ENCODE measurements around the gene FGR.

The FGR gene

GRCh38 chr1:27671964-27672749, 37.2 kb upstream of the FGR start, which contains the start of gene IFI6:
Gene IFI6, minus strand, starts transcription at chr1:27672192. Its CDS starts 2,878 bp downstream, at chr1:27669314.
- TF ChIP-seq ZFX (IDR thresholded peaks at IDR 0.05) (no peak), CTCF (conservative IDR thresholded peaks at IDR 0.05) (peak; percentile 52)
- peak within 1 kb of the TSS; percentile 48 for H3K27ac ChIP-seq

GRCh38 chr1:27669876-27670275, 34.9 kb upstream of the FGR start:
- H3K27ac ChIP-seq = no peak overlapping the region

GRCh38 chr1:27668808-27669723, 34.1 kb upstream of the FGR start:
- H3K27ac ChIP-seq = no peak overlapping the region
- TF ChIP-seq ZFX (IDR thresholded peaks at IDR 0.05) (no peak), CTCF (conservative IDR thresholded peaks at IDR 0.05) (peak; percentile 96)

More at GRCh38 chr1:27669876-27670275, 34.9 kb upstream of the FGR start:
- TF ChIP-seq CTCF (conservative IDR thresholded peaks at IDR 0.05) (no peak), ZFX (IDR thresholded peaks at IDR 0.05) (no peak)

GRCh38 chr1:27668121-27668807, 33.3 kb upstream of the FGR start:
- TF ChIP-seq ZFX (IDR thresholded peaks at IDR 0.05) (no peak), CTCF (conservative IDR thresholded peaks at IDR 0.05) (no peak)
- H3K27ac ChIP-seq = no peak overlapping the region

GRCh38 chr1:27666791-27667254, 31.8 kb upstream of the FGR start:
- H3K27ac ChIP-seq = no peak overlapping the region
- no peak for TF ChIP-seq CTCF (conservative IDR thresholded peaks at IDR 0.05)
- no peak for TF ChIP-seq ZFX (IDR thresholded peaks at IDR 0.05)

GRCh38 chr1:27666294-27666693, 31.3 kb upstream of the FGR start:
- TF ChIP-seq CTCF (conservative IDR thresholded peaks at IDR 0.05) = no peak
- TF ChIP-seq ZFX (IDR thresholded peaks at IDR 0.05) = no peak
- H3K27ac ChIP-seq = no peak overlapping the region
